IPS DF 19.7 (cell line): ENCODE data around the gene IFT122.
"Not testable (repeated sequence)": the region's sequence is repeated elsewhere in the genome, so short reads cannot be mapped to it uniquely, and the experiment has no call there.

Experiments
- DNase-seq: peaks from one replicate; pipeline ENCODE4 v3.0.0-alpha.2; 2013; ENCODE audit warnings: low read depth, low spot score

IFT122 gene

DNA sequence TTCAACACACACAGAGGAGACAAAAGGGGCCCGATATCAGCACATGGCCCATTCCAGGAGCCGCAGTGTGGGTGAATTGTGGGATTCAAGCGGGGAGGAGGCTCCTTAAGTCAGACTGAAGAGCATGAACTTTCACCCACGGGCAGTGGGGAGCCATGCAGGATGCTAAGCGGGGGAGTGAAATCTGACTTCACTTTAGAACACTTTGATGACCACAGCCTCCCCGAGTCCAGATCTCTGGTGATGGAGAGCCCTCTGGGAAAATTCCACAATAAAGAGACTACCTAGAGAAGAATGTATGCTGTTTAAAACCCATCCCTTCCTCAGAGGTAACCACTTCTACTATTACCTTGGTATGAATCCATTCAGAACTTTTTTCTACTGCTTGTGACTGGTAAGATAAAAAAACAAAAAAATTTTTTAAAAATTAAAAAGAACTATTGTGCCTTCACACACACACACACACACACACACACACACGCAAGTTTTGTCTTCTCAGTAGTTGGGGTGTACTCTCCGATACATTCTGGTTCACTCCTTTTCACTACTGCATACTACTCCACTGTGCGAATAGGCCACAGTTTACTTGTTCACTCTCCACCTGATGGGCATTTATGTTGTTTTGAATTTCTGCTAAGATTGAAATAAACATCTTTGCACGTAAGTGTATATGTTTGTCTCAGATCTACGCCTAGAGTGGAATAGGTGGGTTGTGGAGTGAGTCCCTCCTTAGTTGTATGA is 100.9 kb downstream of the IFT122 start:
- DNase-seq, result no peak

DNA sequence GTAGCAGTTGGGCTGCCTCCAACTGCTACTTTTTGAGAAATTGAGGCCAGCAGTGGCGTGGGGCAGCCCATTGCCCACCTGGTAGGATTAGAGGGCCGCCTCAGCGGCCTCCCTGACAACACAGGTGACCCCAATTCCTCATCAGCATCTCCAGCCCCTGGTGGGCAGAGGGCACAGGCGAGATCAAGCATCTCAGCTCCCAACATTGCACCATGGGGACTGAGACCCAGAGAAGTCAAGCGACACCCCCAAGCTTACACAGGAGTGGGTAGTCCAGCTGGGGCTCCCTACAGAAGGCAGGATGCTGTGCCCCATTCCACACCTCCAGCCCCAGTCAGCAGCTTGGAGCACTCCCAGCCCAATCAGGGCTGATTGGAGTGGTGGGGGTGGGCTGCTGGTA is 102.7 kb downstream of the IFT122 start:
- no peak for DNase-seq

DNA sequence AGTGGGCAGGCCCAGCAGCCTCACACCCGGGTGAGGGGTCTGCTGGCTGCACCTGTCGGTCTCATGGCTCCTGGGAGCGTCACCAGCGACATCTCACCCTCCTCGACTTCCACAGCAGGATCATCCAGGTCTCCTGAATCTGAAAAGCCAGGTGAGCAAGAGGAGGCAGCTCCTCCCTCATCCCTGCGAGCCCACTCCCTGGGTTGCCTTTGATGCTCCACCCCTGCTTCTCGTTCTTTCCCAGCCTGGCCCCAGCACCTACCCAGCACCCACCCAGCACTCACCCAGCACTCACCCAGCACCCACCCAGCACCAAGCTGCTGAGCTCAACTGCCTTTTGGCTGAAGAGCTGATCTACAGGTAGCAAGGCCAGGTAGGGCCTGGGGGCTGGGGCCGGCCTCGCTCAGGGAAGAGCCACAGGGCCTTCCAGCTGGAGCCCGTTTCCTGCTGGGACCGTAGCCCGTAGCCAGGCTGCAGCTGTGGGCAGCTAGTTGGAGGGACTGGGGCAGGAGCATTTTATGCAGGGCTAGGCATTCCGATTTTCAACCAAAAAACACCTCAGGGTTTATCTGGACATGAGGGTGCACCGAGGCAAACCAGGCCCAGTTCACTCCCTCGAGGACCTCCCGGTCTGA is 103.2 kb downstream of the IFT122 start, which contains the start of gene H1-8:
Gene H1-8 (plus strand): TSS at position 20 of the 635 bp plus-strand sequence. CDS start 44 bp downstream, at position 64.
- no peak for DNase-seq

DNA sequence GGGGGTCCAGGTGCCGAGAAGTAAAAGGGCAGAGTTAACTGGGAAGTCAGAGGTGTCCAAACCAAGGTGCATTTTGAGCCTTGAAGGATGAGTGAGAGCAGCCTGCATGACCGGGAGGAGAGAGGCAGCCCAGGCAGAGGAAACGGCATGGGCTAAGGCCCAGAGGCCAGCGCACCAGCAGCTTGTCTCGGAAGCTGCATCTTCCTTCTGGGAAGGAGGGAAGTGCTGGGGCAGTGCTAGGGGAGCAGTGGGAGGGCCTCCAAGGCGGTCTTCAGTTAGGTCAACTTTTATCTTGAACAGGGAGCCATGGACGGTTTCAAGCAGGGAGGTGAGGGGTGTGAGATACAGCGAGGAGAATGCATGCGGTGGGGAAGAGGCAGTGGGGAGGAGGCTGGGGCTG is 104.0 kb downstream of the IFT122 start:
- no peak for DNase-seq

DNA sequence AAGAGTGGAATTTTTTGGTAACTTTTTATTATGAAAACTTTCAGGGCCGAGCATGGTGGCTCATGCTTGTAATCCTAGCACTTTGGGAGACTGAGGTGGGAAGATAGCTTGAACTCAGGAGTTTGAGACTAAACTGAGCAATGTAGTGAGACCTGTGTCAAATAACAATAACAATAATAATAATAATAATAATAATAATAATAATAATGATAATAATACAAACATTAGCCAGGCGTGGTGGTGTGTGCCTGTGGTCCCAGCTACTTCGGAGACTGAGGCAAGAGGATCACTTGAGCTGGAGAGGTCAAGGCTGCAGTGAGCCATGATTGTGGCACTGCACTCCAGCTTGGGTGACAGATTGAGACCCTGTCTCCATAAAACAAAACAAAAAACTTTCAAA is 105.9 kb downstream of the IFT122 start:
- not testable (repeated sequence) for DNase-seq

DNA sequence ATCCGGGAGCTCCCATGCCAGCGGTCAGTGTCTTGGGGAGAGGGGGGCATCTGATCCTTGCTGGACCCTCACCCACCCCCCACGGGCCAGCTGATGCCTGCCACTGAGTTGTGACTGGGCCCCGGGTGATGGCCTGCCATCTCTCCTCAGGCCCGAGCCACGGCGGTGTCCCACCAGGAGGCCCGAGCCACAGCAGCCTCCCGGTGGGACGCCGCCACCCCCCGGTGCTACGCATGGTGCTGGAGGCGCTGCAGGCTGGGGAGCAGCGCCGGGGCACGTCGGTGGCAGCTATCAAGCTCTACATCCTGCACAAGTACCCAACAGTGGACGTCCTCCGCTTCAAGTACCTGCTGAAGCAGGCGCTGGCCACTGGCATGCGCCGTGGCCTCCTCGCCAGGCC is 107.2 kb downstream of the IFT122 start:
- DNase-seq, result no peak

DNA sequence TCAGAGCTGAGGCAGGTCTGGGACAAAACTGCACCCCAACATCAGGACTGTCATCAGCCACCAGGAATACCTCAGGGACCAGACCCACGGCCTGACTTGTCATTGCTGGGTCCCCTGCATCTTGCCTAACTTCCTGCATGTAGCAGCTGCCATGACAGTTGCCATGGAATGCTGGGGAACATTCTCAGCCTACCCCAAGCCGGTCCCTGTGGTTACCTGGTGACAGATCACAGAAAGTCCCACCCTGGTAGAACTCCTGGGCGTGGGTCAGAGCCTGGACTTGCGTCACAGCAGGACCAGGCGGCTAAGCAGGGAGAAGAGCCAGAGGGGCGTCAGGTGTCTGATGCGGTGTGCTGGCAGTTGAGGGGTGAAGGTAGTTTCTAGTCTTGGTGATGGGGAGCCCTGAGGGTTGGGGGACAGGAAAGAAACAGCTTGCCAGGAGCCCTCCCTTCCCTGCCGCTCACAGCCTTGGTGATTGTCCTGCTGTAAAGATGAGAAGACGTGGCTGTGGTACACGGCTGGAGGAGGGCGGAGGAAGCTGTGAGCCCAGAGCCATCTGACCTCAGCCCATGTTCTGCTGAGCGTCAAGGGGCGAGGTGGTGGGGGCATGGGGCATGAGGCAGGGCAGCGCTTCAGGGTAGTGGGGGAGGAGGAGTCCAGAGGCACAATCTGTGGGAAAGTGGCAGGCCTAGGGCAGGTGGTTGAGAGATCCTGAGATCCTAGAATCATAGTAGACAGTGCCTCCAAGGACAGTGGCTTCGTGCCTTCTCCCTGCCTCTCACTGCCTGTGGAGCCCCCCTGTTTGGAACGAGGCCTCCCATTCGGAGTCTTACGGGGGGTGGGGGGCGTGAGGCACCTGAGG is 108.3 kb downstream of the IFT122 start:
- DNase-seq, result no peak

DNA sequence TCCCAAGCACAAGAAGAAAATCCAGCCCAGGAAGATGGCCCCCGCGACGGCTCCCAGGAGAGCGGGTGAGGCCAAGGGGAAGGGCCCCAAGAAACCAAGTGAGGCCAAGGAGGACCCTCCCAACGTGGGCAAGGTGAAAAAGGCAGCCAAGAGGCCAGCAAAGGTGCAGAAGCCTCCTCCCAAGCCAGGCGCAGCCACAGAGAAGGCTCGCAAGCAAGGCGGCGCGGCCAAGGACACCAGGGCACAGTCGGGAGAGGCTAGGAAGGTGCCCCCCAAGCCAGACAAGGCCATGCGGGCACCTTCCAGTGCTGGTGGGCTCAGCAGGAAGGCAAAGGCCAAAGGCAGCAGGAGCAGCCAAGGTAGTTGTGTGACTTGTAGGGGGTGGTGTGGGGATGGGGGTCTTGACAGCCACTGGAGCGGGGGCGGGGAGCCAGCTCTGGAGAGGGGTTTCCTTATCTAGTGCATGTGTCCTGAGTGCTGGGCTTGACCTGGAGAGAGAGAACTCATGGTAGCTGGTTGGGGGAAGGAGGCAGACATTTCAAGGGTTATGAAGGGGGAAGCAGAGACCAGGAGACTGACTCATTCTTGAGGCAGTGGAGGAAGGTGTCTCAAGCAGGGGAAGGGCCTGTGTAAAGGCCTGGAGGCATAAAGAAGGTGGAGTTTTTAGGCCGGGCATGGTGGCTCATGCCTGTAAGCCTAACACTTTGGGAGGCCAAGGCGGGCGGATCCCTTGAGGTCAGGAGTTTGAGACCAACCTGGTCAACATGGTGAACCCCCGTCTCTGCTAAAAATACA is 109.2 kb downstream of the IFT122 start:
- no peak for DNase-seq

DNA sequence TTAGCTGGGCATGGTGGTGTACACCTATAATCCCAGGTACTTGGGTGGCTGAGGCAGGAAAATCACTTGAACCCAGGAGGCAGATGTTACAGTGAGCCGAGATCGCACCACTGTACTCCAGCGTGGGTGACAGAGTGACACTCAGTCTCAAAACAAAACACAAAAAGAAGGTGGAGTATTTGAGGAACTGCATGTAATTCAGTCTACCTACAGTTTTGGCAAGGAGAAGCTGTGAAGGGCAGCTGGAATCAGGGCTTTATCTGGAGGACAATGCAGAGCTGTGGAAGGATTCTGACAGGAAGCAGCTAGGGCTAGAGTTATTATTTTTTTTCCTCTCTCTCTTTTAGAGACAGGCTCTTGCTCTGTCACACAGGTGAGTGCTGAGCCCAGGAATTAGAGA is 109.8 kb downstream of the IFT122 start:
- DNase-seq, result no peak

DNA sequence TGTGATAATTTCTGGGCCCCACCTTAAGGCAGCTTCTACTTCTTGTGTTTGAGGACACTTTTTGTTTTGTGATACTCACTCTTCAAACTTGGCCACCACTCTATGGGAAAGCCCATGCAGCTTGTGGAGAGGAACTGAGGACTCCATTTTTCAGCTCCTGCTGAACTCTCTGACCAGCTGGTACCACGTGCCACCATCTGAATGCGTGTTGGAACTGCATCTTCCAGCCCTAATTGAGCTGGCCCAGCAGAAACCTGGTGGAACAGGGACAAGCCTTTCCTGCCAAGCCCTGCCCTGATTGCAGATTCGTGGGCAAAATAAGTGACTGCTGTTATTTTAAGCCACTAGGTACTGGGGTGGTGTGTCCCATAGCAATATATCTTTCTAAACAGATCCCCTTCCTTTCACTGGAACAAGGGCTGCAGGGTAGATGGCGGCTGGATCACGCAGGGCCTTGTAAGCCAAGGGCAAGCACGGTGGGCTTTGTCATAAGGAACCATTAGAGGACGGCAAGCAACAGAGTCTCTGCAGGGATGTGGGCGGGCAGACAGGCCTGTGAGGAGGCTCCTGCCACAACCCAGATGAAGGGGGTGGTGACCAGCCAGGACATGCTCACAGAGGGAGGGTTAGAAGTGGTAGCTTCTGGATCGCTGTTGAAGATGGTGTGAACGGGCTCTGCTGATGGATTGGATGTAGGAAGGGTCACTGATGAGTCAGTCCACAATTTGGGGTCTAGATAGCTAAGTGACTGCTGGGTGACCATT is 112.4 kb downstream of the IFT122 start:
- DNase-seq, result no peak

DNA sequence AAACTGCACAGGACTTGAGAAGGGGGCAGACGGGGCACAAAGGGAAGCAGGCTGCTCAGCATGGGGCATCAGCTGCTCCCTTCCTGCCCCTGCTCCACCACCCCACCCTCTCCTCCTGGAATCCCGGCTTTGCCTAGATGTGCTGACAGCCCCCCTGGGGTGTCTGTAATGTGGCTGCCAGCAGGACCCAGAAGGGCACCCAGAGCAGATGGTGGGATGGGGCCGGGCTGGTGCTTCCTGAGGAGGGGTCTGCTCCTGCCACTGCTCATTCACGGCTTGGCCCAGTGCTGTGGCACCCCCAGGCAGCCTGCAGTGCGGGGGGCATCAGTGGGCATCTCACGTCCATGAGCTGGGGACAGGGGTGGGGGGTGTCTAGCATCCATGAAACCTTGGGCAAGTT is 113.1 kb downstream of the IFT122 start:
- no peak for DNase-seq

DNA sequence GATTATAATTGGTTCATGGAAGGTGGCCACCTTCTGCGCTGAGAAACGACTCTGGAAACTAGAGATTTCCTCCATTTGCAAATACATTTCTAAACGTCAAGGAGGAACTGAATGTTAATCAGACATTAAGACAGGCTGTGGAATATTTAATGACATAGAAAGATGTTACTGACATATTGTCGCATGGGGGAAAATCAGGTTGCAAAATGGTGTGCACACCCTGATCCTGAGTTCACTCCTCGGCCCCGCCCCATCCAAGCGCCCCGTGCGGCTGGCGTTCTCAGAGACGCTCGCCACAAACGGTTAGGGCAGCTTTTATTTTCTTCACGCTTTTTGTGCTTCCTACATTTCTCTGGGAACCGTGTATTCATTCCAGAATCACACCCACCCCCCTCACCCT is 113.7 kb downstream of the IFT122 start:
- DNase-seq, result no peak

DNA sequence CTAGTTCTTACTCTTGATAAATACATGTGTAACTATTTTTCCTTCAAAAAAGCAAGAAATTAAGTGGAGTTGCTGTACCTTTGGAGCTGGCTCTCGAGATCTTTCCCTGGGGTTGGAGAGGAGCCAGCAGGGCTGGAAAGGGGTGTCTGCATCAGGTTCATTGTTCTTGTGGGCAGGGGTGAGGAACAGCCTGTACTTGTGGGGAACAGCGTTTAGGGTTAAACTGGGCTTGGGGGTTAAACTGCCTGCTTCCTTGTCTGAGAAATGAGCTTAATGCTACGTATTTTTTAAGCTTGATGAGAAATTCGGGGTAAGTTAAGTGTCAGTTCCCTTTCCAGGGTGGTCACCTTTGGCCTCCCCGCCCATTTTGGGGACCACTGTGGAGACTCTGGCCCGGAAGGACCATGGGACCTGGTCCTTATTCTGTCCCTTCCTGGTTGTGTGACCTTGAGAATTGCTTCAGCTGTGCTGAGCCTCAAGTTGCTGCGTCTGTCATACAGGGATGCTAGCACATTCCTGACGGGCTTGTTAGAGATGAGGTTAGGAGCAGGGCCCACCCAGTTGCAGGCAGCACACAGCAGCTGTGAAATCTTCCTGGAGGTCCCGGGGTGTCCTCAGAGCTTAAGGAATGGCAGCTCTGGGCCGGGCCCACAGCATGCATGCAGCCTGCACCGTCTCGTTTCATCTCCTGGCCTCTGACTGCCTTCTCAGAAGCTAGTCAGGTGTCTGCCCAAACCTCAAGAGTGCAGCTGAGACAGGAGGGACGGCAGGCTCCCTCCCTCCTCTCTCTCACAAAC is 114.5 kb downstream of the IFT122 start:
- DNase-seq, result no peak

DNA sequence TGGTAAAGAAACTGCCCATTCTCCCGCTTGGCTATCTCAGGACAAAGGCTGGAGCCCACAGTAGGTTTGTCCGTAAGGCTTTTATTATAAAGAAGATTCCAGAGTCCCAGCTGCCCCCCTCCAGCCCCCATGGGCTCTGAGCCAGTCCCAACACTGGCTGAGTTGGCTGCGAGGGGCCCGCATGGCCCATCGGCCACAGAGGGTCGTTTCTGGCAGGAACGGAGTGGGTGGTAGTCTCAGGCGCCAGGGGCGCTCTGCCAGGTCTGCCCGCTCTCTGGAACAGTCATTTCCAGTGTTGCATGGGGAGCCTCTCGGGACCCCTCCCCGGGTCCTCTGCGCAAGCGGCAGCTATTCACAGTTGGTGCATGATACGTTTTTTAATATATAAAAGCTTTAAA is 115.1 kb downstream of the IFT122 start:
- DNase-seq, result no peak

DNA sequence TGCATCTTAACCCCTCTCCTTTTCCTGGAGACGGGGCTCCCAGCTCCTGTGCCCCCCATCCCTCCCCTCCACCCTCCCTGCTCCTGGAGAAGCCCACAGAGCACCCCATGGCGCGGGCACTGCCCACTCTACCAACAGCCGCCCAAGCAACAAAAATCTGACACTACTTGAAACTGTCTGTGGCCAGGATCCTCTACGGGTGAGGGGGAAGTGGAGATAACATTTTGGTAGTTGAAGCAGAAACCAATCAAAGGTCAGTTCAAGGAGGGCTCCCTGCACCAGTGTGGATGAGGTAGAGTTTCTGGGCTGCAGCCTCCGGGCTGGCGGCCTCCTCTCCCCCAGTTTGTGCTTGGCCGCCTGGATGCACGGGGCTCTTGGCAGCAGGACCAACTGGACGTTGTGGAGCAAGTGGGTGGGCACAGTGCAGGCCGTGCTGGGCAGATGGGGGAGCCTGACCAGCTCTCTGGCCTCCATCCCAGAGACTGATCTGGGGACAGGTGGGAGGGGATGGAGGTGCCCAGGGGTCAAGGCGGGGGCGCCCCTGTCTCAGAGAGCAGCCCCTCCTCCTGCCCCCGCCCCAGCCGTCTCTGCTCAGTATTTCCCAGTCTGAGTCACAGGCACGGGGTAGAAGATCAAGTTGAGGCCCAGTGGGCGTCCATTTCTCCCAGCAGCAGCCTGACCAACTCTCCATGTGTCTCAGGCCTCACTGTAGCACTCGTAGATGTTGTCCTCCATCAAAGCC is 115.8 kb downstream of the IFT122 start:
- no peak for DNase-seq

DNA sequence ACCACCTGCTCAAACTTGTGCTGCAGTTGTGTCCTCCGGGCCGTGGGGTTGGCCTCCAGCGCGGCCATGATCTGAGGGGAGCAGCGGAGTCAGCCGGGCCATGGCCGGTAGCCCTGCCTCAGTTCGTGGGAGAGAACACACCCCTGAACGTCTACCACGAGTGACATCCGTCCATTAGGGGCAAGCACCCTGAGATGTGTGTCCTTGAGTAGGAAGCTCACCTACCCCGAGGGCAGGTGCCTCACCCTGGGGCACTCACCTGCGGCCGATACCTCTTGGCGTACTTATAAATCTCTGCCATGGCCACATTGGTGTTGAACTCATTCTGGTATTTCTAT is 116.3 kb downstream of the IFT122 start:
- no peak for DNase-seq

DNA sequence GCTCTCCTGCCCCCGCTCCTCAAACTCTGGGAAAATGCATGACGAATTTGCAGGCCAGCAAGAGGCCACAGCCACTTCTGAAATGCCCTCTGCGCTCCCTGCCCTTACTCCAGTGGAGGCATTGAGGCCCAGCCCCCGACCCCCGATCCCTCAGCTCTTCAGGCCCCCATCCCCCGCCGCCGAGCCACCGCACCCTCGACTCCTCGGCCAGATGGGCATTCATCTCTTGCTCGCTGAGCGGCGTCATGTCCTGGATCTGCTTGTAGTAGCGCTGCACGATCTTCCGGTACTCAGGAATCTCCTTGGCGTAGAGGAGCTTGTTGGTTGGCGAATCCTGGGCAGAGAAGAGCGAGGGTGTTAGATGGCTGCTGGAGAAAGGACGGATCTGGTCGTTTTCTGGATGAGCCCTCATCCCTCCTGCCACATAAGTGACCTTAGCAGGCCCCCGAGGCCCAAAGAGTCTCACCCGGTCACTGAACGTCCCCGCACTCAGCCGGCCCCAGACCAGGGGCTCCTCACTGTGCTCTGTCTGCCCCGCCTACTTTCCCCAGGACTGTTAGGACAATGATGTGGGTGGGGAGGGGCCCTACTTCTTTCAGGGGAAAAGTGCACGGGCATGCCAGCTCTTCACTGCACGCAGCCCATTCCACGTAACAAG is 117.0 kb downstream of the IFT122 start:
- DNase-seq, result no peak

DNA sequence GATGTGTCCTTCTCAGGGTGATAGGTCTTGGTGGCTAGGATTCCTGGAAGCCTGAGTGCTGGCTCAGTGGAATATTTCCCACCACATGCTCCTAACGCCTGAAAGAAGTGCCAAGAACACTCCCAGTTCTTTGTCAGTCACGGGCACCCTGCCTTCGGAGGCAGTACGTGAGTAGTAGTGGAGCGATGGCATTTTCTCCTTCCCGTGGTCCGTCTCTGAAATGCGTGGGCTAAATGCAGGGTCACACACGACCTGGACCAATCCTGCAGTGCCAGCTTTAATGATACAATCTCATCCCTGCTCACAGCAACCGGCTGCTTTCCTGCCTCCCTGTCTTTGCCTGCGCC is 117.5 kb downstream of the IFT122 start:
- no peak for DNase-seq
